ENCODE data around the gene PFKFB2.

The PFKFB2 gene

DNA sequence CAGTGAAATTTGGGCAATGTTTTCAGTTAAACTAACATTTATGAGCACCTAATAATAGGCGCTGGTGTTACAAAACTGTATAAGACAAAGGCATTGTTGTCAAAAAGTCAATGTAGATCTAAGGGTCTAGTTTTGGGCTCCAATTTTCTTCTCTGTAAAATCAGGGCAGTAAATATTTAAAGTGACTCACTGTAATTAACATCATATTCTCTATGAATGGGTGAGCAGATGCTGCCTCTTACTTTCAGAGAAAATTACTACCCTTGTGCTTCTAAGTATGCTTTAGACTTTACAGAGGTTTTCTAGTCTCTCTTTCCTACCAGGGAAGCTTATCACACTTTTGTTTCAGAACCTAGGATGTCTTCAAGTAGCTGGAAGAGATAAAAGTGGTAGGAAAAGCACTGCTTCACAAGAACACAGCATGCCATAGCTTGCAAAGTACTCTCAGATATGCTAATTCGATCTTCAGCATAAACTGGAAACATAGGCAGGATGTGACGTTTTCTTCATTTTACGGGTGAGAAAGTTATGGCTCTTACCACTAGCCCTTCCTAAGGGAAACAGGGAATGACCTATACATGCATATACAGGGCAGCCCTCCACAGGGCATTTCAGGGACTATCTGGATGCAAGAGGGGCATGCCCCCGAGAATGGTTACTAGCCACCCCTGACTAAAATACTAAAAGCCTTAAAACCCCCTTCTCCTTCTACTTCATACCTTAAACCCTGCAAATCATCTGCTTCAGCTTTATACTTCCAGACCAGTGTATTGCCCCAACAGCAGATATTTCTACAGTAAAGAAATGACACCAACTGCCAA, 23.2 kb upstream of the PFKFB2 start:
- TF ChIP-seq, protein P1, sequence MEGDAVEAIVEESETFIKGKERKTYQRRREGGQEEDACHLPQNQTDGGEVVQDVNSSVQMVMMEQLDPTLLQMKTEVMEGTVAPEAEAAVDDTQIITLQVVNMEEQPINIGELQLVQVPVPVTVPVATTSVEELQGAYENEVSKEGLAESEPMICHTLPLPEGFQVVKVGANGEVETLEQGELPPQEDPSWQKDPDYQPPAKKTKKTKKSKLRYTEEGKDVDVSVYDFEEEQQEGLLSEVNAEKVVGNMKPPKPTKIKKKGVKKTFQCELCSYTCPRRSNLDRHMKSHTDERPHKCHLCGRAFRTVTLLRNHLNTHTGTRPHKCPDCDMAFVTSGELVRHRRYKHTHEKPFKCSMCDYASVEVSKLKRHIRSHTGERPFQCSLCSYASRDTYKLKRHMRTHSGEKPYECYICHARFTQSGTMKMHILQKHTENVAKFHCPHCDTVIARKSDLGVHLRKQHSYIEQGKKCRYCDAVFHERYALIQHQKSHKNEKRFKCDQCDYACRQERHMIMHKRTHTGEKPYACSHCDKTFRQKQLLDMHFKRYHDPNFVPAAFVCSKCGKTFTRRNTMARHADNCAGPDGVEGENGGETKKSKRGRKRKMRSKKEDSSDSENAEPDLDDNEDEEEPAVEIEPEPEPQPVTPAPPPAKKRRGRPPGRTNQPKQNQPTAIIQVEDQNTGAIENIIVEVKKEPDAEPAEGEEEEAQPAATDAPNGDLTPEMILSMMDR (IDR thresholded peaks at IDR 0.05): no peak

DNA sequence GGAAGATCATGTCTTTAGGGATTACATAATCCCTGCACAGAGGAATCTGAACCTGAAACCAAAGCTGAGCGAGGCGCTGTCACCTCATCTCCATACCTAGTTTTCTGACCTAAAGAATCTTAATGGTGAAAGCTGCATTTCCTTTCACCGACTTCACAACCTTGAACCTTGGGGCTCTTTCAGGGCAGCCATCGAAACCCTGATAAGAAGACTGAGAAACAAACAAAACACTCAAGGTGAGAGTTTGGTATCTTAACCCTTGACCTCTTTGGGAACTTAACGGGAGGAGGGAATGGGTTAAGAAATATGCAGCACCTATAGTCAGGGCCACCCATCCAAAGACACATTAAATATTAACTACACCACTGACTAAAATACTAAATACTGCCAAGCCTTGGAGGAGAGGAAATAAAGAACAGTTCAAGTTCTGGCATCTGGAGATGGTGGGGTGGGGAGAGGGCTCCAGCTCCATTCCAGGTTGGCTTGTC, 22.5 kb upstream of the PFKFB2 start:
- TF ChIP-seq, protein P1 (IDR thresholded peaks at IDR 0.05): no peak

DNA sequence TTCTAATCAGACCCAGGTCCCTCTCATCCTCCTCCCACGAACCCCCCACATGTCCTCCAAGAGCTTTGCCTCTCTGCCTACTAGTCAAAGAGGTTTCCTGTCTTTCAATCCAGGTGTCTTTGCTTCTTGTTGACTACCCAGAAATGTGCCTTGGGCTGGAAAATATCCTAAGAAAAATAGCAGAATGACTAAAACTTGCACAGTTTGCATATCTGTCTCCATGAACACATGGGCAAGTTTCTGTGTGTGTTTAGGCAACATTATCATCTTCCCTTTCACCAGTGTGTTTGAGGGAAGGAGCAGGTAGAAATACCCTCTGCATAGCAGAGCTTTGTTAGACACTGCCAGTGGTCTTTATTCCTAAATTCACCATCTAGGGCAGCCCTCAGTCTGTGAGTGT, 22.1 kb upstream of the PFKFB2 start:
- TF ChIP-seq, protein P1 (IDR thresholded peaks at IDR 0.05): no peak

DNA sequence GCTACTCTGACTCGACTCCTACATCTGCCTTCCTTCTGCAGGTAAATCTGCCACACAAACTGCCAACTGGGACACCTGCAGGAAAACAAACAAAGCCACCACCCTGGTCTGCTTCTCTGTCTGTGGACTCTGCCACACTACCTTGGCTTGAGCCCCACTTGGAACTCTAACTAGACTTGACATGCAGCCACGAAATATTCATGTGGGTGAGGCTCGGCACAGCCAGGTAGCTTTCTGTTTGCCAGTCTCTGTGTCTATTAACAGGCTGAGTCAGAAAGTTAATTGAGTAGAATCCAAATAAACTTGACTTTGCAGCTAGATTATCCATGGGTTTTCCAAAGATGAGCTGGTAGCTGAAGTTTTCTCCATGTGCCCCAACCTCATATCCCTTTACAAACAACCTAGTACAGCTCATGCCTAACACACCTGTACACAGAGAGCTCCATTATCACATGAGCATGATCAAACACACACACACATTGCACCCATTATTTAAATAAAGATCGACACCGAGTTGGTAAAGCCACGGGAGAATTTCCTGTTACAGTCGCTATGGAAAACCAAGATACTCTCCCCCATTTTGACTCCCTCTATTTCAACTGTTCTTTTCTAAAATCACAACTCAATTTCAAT, 21.3 kb upstream of the PFKFB2 start:
- TF ChIP-seq, protein P1 (IDR thresholded peaks at IDR 0.05): no peak

DNA sequence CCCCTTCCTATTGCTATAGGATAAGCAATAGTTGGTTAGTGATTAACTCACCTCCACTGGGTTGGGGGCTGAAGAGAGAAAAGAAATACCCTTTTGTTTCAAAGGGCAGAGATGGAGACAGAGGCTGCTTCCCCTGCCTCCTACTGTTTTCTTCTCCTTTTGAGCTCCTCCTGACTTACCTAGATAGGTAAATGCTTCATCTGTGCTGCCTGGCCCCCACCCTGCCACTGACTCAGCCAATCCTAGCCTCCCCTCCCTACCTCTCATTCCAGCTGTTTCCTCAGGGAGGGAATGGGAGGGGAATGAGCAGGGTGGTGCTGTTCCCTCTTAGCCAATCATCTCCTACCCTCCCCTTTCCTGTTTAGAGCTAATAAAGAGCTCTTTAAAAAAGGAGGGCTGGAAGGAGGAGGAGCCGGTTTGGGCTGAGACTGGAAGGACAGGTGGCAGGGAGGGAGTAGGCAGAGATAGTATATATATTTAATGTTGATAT, 20.5 kb upstream of the PFKFB2 start, which contains the start of gene C1orf116:
TSS of gene C1orf116 (minus strand) at position 229 of the 490 bp plus-strand sequence. CDS start 5,158 bp downstream, outside the sequence.
- TF ChIP-seq, protein P1 (IDR thresholded peaks at IDR 0.05): no peak

DNA sequence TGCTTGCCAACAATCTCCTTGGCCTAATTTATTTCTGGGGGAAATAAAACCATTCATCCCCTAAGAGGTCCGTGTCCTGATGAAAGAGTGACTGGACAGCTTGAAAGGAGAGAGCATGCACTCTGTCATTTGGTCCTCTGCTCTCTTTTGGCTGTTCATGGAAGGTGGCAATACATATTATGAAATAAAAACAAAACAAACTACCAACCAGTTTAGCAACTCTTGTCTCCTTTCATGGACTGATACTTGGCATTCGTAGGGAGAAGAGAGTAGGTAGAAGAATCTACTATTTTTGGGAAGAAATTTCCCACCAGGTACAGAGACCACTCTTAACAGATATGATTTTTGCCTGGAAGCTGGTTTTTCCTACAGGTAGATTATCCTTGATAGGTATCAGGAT, 19.8 kb upstream of the PFKFB2 start:
- TF ChIP-seq, protein P1 (IDR thresholded peaks at IDR 0.05): no peak

DNA sequence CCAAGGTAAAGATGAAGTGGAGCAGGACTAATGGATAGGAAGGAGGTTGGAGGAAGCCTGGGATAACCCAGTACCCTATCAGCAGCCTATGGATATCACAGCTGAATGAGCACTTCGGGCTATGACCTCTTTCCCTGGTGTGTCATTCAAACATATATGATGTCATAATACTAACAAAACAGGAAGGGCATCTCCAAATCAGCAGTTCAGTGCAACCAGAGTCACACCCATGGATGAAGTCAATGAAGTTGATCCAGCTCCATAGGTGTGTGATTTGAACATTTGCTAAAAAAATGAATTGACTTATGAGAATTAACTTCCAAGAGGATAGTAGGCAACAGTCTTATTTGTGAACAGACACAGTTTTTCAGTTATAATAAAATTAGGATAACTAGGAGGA, 18.9 kb upstream of the PFKFB2 start:
- TF ChIP-seq, protein P1 (IDR thresholded peaks at IDR 0.05): no peak

Measured in LNCAP (cell line).